NCI-H2081 treated with DMSO at 0.1 percent for 48 hours (cell line): ENCODE results near the gene PHF1.
"Not testable (repeated sequence)": the region's sequence is repeated elsewhere in the genome, so short reads cannot be mapped to it uniquely, and the experiment has no call there.

ENCODE experiments used
- DNase-seq: peaks from one replicate; lab custom pipeline; 2025; lab: John Stamatoyannopoulos, UW

The PHF1 gene

GRCh38 chr6:33391922-33392594 lies 18.8 kb upstream of the PHF1 start:
- no peak for DNase-seq

- no peak for DNase-seq
Observed at GRCh38 chr6:33392595-33392948, 18.2 kb upstream of the PHF1 start.

- DNase-seq: no peak
Observed at GRCh38 chr6:33392979-33393378, 17.8 kb upstream of the PHF1 start.

GRCh38 chr6:33397541-33397940 lies 13.3 kb upstream of the PHF1 start:
- DNase-seq: no peak

- DNase-seq: not testable (repeated sequence)
Observed at GRCh38 chr6:33398601-33399000, 12.2 kb upstream of the PHF1 start.

- DNase-seq: not testable (repeated sequence)
Observed at GRCh38 chr6:33399881-33400280, 10.9 kb upstream of the PHF1 start.

- DNase-seq: no peak
Observed at GRCh38 chr6:33404884-33405283, 5.9 kb upstream of the PHF1 start.

GRCh38 chr6:33405386-33405940 lies 5.4 kb upstream of the PHF1 start:
- DNase-seq: no peak

GRCh38 chr6:33406126-33406525 lies 4.7 kb upstream of the PHF1 start:
- DNase-seq: no peak

- no peak for DNase-seq
Observed at GRCh38 chr6:33407132-33407718, 3.6 kb upstream of the PHF1 start.

- DNase-seq: peak; percentile 83
Observed at GRCh38 chr6:33410050-33410710, 634 bp upstream of the PHF1 start.

- no peak for DNase-seq
Observed at GRCh38 chr6:33411632-33412005, 805 bp downstream of the PHF1 start.

- no peak for DNase-seq
Observed at GRCh38 chr6:33412140-33413009, 1.6 kb downstream of the PHF1 start.

- DNase-seq: no peak
Observed at GRCh38 chr6:33413241-33414120, 2.7 kb downstream of the PHF1 start.

- DNase-seq: no peak
Observed at GRCh38 chr6:33414592-33415271, 3.9 kb downstream of the PHF1 start.

- no peak for DNase-seq
Observed at GRCh38 chr6:33415831-33416230, 5.0 kb downstream of the PHF1 start.

- DNase-seq: no peak
Observed at GRCh38 chr6:33416386-33417127, 5.7 kb downstream of the PHF1 start.

- no peak for DNase-seq
Observed at GRCh38 chr6:33417128-33417902, 6.5 kb downstream of the PHF1 start.
